Activated CD4-positive, CD25-positive, alpha-beta regulatory T cell (primary cell): ENCODE data around the gene WFDC1.

Experiments used
- DNase-seq, 4 experiments: peaks; one replicate each; lab custom pipeline; 2025; lab: John Stamatoyannopoulos, UW

The WFDC1 gene, protein sequence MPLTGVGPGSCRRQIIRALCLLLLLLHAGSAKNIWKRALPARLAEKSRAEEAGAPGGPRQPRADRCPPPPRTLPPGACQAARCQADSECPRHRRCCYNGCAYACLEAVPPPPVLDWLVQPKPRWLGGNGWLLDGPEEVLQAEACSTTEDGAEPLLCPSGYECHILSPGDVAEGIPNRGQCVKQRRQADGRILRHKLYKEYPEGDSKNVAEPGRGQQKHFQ

GRCh38 chr16:84294531-84295142 lies at the start of gene WFDC1:
TSS of gene WFDC1 (plus strand) at chr16:84294878. CDS start at chr16:84294972, 94 bp downstream.
- no peak for DNase-seq

- DNase-seq: no peak
These were observed 48.6 kb upstream of the WFDC1 start for GRCh38 chr16:84245956-84246678.

DNA sequence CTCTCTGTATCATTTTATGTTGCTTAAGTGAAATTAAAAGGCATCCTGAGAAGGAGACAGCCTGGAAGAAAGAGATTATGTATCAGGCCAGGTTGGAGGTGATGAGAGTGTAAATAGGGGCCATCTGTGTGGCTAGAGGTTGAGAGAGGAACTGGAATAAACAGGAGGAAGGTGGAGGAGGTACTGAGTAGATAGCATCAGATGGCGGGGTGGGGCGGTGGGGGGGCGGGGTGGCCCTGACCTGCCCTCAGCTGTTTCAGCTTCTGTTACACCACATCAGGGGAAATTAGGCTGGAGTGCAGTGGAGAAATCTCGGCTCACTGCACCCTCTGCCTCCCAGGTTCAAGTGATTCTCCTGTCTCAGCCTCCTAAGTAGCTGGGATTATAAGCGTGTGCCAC lies 48.0 kb upstream of the WFDC1 start:
- DNase-seq: no peak

GRCh38 chr16:84247331-84247730 lies 47.3 kb upstream of the WFDC1 start:
- DNase-seq: no peak

DNA sequence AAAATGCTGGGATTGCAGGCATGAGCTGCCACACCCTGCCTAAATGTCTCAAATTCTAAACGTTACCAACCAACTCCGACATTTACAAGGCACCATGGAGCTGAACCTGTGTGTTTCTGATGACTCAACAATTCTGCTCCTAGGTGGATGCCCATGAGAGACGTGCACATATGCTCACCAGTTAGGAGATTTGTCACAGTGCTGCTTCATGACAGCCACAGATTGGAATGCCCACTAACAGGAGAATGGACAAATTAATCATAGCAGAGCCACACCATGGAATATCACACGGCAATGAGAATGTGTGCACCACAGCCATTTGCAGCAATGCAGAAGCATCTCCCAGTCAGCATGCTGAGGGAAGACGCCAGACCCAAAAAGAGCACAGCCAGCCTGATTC lies 46.8 kb upstream of the WFDC1 start:
- no peak for DNase-seq

- no peak for DNase-seq
These were observed 42.5 kb upstream of the WFDC1 start for GRCh38 chr16:84252184-84252583.

DNA sequence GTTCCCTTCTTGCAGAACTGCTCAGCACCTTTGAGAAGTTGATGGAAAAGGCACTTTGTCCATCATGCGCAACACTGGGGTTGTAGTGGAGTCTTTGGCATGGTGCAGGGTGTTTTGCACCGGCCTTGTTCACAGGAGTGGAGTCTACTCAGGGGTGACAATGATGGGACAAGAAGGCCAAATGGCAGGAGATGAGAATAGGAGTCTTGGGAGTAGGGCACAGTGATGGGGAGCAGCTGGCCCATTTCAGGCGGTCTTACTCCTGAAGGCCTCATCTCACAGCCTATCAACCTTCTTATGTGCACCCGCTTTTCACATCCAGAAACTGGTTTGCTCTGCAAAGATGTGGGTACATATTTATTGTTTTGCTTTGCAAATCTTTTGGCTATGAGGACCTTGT lies 41.5 kb upstream of the WFDC1 start:
- no peak for DNase-seq

- DNase-seq: no peak
These were observed 40.6 kb upstream of the WFDC1 start for GRCh38 chr16:84254062-84254461.

GRCh38 chr16:84255050-84255810 lies 39.4 kb upstream of the WFDC1 start:
- no peak for DNase-seq

- no peak for DNase-seq
These were observed 36.4 kb upstream of the WFDC1 start for GRCh38 chr16:84258266-84258665.

DNA sequence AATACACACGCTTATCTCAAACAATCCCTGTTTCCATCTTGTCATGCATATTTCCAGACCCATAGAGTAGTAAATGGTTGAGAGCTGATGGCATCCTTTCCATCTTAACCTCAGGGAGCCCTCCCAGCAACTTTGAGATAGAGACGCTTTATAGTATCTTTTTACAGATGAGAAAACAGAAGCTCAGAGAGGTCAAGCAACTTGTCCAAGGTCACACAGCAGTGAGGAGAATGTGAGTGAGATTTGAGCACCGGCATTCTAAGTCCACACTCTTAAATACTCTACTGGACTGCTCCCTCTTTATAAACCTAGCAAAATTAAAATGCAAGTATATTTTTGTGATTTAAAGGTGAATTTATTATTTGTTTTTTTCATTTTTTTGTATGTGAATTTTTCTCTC lies 35.0 kb upstream of the WFDC1 start:
- DNase-seq: no peak

- DNase-seq: no peak
These were observed 33.7 kb upstream of the WFDC1 start for GRCh38 chr16:84260766-84261554.

DNA sequence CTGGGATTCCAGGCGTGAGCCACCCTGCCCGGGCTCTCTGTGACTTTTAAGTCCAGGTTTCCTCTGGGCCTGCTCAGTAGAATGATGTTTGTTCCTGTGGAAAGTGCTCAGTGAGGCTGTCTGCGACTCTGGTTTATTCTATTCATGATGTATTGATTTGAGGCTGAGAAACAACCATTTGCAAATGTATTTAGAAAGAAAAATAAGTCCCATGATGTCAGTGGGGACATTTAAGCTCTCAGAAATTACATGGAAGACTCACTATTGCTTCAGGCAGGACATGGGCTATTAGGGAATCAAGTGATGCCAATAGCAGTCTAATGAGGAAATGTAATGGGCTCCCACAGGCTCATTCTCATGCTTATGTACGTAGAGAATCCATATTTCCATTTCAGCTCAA lies 32.6 kb upstream of the WFDC1 start:
- no peak for DNase-seq

DNA sequence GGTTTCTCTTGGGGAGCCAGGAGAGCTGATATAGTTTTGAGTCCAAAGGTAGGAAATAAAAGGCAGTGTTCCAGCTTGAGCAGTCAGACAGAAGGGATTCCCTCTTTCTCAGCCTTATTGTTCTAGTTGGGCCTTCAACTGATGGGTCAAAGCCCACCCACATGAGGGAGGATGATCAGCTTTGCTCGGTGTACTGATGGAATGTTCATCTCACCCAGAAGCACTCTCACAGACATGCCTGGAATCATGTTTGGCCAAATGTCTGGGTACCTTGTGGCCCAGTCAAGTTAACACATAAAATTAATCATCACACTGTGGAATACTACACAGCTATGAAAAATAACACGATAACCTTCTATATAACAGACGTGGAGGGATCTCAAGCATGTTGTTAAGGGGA lies 31.7 kb upstream of the WFDC1 start:
- DNase-seq: no peak

DNA sequence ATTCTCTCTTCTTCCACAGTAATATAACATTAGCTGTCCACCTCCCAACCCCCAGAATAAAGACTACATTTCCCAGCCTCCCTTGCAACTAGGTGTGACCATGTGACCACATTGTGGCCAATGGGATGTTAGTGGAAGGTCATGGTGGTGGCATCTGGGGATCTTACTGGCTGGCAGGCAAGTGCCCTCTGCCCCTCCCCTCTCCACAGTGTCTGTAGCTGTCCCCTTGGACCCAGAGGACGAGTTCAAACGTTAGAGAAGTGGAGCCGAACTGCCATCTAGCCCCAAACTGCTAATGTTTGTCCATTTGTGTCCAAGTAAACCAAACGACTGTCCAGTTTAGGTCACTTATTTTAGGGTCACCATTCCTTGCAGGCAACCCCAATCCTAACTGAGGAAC lies 28.2 kb upstream of the WFDC1 start:
- no peak for DNase-seq

- DNase-seq: no peak
These were observed 27.3 kb upstream of the WFDC1 start for GRCh38 chr16:84267380-84267779.

- no peak for DNase-seq
These were observed 26.2 kb upstream of the WFDC1 start for GRCh38 chr16:84268291-84269040.

DNA sequence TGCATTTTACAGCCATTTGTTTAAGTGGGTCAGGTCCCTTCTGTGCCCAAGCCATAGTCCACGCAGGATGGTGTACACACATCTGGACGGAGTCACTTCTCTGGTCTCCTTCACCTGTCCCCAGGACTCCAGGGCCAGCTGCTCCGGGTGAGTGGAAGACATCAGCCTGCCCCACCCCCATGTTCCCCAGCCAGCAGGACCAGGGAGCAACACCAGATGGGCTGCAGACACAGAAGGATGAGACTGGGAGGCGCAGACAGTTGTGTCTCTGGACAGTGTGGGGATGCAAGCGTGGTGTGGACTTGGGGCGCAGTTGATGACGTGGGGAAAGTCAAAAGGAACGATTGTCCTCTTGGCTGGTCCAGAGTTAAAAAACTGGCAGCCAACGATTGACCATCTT lies 24.6 kb upstream of the WFDC1 start:
- no peak for DNase-seq

- no peak for DNase-seq
These were observed 24.1 kb upstream of the WFDC1 start for GRCh38 chr16:84270531-84270930.

DNA sequence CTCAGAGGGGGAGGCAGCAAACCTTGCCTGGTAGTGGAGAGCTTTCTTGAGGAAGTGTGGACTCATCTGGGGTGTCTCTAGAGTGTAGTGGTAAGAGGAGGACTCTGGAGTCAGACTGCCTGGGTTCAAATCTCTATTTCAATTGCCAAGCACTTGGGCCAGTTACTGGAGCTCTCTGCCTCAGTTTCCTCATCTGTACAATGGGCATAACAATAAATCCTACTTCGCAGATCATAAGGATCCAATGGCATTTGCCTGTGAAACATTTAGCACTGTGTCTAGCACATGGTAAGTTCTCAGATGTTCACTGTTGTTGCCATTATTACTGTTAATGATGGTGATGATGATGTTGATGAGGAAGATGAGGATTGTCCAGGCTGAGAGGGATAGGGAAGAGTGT lies 23.6 kb upstream of the WFDC1 start:
- no peak for DNase-seq

- no peak for DNase-seq
These were observed 22.8 kb upstream of the WFDC1 start for GRCh38 chr16:84271866-84272265.
